ENCODE results near the gene TPPP.

TPPP gene

GRCh38 chr5:676699-677076, 16.5 kb downstream of the TPPP start:
- no peak for DNase-seq

GRCh38 chr5:675871-676698, 17.1 kb downstream of the TPPP start:
- no peak for DNase-seq

- DNase-seq, result no peak
These were observed 17.9 kb downstream of the TPPP start for GRCh38 chr5:675111-675870.

- no peak for DNase-seq
These were observed 18.5 kb downstream of the TPPP start for GRCh38 chr5:674630-675011.

GRCh38 chr5:673831-674629, 19.1 kb downstream of the TPPP start:
- DNase-seq, result no peak

- no peak for DNase-seq
These were observed 19.9 kb downstream of the TPPP start for GRCh38 chr5:673161-673830.

- DNase-seq, result peak; percentile 79
These were observed 20.6 kb downstream of the TPPP start for GRCh38 chr5:672329-673160.

- DNase-seq, result peak; percentile 77
These were observed 21.5 kb downstream of the TPPP start for GRCh38 chr5:671459-672328.

- DNase-seq, result peak; percentile 18
These were observed 22.5 kb downstream of the TPPP start for GRCh38 chr5:670396-671270.

GRCh38 chr5:669842-670395, 23.2 kb downstream of the TPPP start:
- no peak for DNase-seq

GRCh38 chr5:669111-669841, 23.9 kb downstream of the TPPP start:
- DNase-seq, result peak; percentile 65

- DNase-seq, result no peak
These were observed 24.7 kb downstream of the TPPP start for GRCh38 chr5:668283-668995.

- DNase-seq, result no peak
These were observed 26.2 kb downstream of the TPPP start for GRCh38 chr5:666816-667498.

- DNase-seq, result no peak
These were observed 27.0 kb downstream of the TPPP start for GRCh38 chr5:665956-666711.

- DNase-seq, result no peak
These were observed 27.6 kb downstream of the TPPP start for GRCh38 chr5:665541-665955.

GRCh38 chr5:664994-665360, 28.2 kb downstream of the TPPP start:
- no peak for DNase-seq

All from activated T-cell treated with anti-CD3 and anti-CD28 coated beads, Interleukin-2, amount 50 U/mL, for 1 hour (primary cell).